Fibroblast of skin of left biceps (primary cell): ENCODE results near the gene CCM2L.
A peak's percentile ranks its signal among the peaks of the same experiment; 100 is the strongest.
"Not testable (repeated sequence)": the region's sequence is repeated elsewhere in the genome, so short reads cannot be mapped to it uniquely, and the experiment has no call there.

Experiments used
- DNase-seq, 2 experiments: peaks; one replicate each; pipeline ENCODE4 v3.0.0-alpha.2; 2013; ENCODE audit warnings: low read depth in 2 of 2

Gene CCM2L

DNA sequence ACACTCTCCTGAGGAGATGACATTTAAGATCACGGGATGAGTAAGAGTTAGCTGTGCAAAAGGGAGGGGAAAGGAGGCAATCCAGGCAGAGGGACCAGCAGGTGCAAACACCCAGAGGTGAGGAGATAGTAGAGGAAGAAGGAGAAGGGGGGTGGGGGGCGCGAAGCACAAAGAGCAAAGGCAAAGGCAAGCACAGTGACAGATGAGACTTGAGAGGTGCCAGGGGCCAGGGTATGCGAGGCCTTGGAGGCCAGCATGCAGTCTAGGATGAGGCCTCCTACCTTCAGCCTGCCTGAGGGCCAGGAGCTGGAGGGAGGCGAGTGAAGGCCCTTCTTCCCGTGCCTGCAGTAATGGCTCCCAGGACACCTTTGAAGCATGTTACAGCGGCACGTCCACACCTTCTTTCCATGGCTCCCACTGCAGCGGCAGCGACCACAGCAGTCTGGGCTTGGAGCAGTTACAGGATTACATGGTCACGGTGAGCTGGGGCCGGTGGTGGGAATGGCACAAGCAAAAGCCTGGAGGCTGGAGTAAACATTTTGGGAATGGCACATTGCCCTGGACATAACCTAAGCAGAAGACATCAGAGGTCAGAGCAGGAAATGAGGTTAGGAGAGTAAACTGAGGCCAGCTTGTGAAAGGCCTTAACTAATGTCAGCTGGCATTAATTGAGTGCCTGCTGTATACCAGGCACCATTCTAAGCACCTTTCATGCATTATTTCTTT is 18.6 kb downstream of the CCM2L start:
- no peak for DNase-seq

DNA sequence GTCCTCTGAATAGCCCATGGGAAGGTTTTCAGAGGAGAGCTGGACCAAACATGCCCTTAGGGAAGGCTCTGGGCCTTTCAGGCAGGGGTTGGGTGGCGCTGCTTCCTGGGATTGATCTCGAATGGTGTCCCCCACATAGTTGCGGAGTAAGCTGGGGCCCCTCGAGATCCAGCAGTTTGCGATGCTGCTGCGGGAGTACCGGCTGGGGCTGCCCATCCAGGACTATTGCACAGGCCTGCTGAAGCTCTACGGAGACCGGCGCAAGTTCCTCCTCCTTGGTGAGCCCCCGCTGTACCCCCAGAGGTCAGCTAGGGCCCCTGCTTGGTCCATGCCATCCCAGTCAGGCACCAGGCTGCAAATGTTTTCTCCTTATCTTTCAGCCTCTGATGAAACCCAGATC is 19.3 kb downstream of the CCM2L start:
- DNase-seq = no peak

- peak; percentile 29 to 38 for DNase-seq
Measured at GRCh38 chr20:32031007-32031958, 21.0 kb downstream of the CCM2L start.

DNA sequence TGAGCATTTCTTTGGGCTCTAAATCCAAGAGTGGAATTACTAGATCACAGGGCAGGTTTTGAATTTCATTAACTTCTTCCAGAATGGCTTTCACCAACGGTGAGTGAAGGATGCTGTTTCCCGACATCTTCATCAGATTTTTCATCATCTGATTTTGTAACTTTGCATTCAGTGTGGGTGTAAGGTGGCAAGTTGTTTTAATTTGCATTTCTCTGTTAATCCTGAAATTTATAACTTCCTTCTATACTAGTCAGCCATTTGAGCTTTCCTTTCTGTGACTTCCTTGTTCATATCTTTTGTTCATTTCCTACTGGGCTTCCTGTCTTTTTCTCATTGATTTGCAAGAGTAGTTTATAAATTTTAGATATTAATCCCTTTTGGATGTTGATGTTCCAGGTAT is 23.1 kb downstream of the CCM2L start:
- DNase-seq = no peak

DNA sequence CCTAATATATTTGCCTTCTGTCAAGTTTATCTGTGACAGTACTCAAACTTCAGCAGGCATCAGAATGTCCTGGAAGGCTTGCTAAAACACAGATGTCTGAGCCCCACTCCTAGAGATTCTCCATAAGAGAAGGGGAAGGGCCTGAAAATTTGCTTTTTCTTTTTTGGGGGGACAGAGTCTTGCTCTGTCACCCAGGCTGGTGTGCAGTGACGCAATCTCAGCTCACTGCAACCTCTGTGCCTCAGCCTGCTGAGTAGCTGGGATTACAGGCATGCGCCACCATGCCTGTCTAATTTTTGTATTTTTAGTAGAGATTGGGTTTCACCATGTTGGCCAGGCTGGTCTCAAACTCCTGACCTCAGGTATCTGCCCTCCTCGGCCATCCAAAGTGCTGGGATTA is 23.5 kb downstream of the CCM2L start:
- DNase-seq = not testable (repeated sequence)

- DNase-seq = no peak
Measured at GRCh38 chr20:32034581-32035425, 24.6 kb downstream of the CCM2L start.

- no peak for DNase-seq
Measured at GRCh38 chr20:32035426-32035779, 25.2 kb downstream of the CCM2L start.

- no peak for DNase-seq
Measured at GRCh38 chr20:32036252-32036651, 26.0 kb downstream of the CCM2L start.

- DNase-seq = peak; percentile 21 to 25
Measured at GRCh38 chr20:32036716-32037485, 26.7 kb downstream of the CCM2L start.

DNA sequence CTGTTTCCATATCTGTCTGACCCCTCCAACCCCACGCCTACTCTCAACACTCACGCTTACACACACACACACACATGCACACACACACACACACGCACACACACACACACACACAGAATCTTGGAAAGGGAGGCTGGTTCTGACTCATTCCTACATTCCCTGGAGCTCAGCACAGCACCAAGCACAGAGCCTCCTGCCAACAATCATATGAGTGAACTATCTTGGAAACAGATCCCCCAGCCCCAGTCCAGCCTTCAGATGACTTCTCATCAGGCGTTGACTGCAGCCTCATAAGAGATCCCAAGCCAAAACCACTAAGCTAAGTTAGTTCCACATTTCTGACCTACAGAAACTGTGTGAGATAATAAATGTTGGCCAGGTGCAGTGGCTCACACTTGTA is 27.7 kb downstream of the CCM2L start:
- peak in 1 of 2 experiments; percentile 26 for DNase-seq

DNA sequence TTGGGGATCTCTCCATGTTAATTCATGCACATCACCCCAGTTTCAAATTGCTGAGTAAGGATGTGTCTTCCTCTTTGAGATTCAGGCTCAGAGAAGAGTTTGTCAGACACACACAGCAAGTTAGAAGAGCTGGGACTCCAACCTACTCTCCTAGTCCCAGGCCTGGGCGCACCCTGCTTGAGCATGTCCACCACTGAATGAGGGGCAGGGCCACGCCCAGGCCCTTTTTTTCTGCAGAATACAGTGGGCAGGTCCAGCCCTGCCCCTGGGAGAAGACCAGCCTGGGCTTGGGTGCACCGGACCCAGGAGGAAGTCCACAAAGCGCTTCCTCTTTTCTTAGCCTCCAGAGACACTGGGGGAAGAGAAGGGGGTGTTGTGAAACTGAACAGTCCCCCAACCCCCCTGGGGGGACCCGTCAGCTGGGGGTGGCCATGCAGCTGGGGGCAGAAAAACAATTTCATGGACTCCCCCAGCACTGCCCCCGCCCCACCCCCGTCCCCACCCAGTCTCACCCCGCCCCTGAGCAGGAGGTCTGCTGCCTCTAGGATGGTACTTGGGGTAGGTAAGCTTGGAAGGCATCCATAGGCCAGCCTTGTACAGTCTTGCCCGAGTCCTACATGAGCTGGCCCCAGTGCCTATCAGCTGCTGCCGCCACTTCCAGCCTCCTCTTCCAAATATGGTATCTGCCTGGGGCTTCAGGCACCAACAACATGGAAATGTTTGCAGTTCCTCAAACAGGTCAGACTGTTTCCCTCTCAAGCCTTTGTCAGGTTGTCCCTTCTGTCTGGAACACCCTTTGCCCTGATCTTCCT is 30.1 kb downstream of the CCM2L start:
- DNase-seq = no peak

GRCh38 chr20:32045999-32046398 is 35.8 kb downstream of the CCM2L start:
- no peak for DNase-seq

DNA sequence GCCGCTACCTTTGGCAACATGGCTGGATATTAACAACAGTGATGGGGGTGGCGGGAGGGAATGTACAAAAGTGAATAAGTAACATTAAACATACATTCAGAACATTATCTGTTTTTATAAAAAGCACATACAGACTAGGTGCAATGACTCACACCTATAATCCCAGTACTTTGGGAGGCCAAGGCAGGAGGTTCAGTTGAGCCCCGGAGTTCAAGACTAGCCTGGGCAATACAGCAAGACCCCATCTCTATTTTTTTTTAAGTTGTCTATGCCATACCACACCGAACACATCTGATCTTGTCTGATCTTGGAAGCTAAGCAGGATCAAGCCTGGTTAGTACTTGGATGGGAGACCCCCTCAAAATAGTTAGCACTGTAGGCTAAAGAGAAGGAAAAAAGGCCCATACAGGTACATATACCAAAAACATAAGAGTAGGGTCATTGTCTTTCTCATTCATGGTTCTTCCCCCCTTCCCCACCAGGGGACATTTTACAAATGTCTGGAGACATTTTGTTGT is 40.1 kb downstream of the CCM2L start:
- no peak for DNase-seq

DNA sequence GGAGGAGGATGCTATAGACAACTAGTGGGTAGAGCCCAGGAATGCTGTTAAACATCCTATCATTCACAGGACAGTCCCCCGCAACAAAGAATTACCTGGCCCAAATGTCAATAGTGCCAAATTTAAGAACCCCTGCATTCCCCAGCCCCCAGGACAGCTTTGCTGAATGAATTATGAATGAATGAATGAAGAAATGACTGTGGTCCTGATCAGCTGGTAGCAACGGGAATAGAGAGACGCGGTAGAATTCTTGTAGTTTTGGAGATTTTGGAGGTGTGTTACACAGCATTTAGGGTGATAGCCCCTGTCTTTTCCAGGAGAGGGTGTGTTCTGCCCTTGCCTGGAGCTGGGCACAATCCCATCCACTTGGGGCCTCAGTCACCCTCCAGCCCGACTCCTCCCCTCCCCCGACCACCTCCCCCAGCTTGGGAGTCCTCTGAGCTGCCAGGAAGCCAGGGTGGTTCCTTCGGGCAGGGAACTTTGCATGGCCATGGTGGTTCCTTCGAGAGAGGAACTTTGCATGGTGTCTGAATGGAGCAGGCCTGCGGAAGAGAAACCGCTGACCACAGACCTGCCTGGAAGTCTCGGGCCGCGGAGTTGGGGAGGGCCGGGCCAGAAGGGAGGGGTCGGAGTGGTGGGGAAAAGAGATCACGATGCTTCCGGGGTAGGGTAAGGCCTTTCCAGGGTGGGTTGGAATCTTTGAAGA is 40.8 kb downstream of the CCM2L start:
- no peak for DNase-seq

DNA sequence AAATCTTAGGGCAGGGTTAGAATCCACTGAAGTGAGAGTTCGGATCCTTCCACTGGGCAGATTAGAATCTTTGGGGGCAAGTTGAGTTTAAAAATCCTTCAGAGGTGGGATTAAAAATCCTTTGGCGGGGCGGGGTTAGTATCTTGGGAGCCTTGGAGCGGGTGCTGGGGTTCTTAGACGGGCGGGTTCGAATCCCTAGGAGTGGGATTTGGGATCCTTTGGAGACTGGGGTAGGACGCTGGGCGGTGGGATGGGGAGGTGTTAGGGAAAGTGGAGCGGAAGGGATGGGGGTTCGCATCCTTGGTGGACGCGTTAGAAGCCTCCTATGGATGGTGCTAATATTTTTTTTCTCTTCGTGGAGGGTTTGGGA is 41.5 kb downstream of the CCM2L start:
- no peak for DNase-seq

DNA sequence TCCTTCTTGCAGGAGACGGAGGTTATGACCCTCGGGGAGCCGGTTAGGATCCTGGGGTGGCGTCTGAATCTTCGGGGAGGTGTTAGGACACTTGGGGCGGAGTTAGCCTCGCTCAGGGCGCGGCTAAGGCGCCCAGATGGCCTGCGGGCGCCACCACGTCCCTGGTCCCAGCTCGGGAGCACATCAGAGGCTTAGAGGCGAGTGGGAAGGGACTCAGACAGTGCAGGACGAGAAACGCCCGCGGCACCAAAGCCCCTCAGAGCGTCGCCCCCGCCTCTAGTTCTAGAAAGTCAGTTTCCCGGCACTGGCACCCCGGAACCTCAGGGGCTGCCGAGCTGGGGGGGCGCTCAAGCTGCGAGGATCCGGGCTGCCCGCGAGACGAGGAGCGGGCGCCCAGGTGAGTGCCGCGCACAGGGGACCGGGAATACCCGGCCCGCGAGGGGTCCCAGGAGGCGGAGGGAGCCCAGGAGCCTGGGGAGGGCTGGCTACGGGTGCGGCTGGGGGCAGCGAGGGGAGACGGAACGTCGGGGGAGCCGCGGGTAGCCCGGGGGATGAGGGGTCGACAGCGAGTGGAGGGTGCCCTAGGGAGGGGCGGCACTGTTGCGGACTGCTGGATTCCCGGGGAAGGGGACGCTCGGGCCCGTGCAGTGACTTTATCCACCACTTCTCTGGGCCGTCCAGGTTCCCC is 42.0 kb downstream of the CCM2L start, which contains the start of gene HCK:
TSS of gene HCK (plus strand) at position 153 of the 688 bp plus-strand sequence.
- DNase-seq = no peak

- no peak for DNase-seq
Measured at GRCh38 chr20:32052778-32053362, 42.6 kb downstream of the CCM2L start.

- DNase-seq = no peak
Measured at GRCh38 chr20:32053648-32054047, 43.4 kb downstream of the CCM2L start.
